ENCODE data around the gene FAF2.

Gene FAF2

GRCh38 chr5:176533390-176533789 lies 85.2 kb downstream of the FAF2 start:
- DNase-seq: no peak

GRCh38 chr5:176533894-176534611 lies 85.9 kb downstream of the FAF2 start:
- peak in 2 of 5 donors; percentile 46 to 78 for DNase-seq

DNA sequence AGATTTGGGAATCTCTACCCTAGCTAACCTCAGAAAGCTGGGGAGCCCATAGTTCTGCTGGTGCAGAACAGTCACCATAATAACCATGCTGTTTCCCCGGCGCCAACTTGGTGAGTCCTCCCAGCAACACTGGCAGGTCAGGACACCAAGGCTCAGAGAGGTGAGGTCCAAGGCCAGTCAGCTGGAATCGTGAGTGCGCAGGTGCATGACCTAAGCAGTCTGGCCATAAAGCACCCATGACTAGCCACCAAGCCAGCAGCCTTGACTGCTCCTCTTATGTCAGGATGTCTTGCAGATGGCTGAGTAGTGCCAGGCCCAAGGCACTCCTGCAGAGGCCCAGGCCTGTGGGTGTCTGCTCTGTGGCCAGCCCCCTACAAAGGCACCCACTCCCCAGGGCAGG lies 86.5 kb downstream of the FAF2 start:
- peak in 1 of 5 donors; percentile 35 for DNase-seq

DNA sequence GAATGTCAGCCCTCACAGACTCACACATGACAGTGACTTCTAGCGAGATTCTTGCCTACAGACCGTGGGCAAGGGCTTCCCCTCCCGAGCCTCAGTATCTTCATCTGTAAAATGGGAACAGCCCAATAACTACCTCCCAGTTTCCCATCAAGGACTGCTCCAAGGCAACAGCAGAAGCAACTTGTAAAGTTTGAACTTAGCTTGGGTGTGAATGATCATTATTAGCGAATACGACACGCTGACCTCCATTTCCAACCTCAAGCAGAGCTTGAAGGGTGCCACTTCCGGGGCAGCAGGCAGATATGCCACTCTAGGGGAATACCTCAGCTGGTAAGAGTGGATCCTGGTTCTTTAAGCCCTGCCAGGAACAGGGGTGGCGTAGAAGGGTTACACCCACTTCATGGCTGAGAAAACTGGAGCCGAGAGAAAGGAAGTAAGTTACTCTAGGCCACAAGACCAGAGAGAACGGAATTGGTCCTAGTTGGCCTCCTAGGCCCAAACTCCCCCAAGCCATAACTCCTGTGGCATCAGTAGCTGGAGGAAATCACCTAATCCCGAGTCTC lies 87.0 kb downstream of the FAF2 start:
- peak in 2 of 5 donors; percentile 39 to 82 for DNase-seq

DNA sequence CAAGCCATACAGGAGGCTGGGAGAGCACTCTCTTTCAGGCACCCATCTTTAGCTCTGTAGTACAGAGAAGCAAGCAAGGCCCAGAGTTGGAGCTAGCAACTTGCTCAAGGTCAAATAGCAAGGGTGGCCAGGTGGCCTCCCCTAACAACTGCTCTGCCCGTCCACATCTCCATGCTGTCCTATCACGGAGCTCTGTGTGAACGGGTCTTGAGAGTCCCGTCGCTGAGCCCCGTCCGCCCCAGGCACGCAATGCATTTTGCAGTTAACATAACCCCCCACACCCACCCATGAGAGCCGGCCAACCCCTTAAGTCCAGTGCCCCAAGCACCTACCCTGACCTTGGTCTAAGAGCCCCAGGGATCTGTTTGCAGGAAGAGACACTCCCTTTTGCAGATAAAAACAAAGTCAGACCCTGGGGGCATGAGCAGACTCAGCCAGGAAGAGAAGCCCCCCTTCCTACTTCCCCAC lies 87.5 kb downstream of the FAF2 start:
- DNase-seq: no peak

DNA sequence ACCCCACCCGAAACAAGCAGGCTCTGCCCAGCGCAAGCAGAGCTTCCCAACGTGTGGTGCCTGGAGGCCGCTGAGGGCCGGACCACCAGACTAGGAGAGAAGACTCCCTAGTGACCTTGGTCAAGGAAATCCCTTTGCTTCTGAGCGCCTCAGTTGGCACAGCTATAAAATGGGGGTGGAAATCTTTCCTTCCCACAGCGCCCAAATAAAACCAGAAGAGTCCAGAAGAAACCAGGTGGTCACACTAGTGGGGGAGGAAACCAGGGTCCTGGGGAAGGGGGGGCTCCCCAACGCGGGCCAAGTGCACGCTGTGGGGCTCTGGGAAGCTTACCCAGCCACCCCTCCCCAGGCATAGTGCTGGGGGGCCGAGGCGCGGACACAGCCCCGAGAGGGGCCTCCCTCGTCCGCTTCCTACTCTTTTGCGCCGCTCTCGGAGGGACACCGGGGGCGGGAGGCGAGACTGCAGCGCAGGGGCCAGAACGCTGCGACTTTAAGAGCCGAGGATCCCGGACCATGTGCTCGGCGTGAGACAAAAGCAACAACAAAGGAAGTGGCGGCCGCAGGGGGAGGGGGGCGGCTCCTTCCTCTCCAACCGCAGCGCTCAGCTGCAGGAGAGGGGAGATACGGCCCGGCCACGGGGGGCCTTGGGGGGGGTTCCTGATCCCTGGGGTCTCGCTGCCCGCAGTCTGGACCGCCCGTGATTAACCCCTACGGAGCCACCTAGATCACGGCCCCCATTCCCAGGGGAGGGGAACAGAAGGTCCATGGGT lies 88.1 kb downstream of the FAF2 start:
- DNase-seq: peak; percentile 71 to 85 (median 81)

DNA sequence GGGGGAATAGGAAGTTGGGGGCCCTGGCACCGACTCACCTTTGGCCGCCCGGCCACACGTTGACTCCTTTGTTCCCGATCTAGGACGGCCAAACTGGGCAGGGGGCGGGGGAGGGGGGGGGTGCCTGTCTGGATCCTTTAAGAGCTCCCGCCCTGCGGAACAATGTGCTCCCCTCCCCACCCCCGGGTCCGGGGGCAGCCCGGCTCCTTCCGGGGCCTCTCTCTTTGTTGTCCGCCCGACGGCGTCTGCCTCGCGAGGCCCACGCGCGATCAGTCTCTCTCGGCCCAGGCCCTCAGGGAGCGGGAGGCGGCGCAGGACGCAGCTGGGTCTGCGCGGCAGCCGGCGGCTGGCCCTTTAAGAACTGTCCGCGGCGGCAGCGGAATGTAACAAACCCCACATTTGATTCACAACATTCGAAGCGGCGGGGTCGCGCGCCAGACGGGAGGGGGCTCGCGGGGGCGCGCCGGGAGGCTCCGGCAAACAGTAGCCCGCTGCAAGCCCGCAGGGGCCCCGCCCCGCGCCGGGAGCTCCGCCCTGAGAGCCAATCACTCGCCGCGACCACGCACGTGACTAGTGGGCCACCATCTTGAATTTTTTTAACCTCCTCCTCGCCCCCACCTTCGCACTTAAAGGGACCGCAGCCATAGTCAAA lies 88.8 kb downstream of the FAF2 start, which contains the start of gene RNF44:
Gene RNF44, minus strand, starts transcription at position 501 of the 652 bp plus-strand sequence. CDS start 4,930 bp downstream, outside the sequence.
- DNase-seq: peak; percentile 96 to 99 (median 98)

GRCh38 chr5:176537554-176538229 lies 89.5 kb downstream of the FAF2 start:
- peak; percentile 96 to 100 (median 97) for DNase-seq

DNA sequence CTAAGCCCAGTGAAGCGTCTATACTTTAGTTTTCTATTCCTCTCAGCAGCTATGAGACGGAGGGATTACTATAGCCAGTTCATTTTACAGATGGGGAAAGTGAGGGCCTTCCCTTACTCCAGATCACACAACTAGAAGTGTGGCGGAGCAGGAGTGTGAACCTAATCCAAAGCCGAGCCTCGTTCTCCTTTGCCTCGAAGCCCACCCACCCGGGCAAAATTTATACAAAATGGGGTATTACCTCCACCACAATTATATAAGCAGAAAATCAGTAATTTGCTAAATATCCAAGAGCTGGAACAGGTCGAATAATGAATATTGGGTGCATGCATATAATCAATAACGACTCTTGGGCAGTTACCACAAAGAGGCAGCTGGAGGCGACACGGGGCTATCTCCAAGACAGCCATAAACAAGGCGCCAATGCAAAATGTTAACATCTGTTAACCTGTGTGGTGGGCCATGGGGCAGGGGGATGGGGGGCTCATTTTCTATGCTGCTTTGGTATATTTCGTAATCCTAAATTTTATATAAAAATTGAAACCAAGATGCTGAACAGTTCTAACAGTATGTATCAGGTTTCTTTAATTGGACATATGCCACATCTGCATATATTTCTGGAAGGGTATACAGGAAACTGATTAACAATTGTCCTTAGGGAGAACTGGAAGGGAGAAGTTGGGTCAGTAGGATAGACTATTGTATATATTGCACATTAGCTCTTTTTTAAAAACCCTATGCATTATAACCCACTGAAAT lies 90.2 kb downstream of the FAF2 start:
- DNase-seq: no peak

DNA sequence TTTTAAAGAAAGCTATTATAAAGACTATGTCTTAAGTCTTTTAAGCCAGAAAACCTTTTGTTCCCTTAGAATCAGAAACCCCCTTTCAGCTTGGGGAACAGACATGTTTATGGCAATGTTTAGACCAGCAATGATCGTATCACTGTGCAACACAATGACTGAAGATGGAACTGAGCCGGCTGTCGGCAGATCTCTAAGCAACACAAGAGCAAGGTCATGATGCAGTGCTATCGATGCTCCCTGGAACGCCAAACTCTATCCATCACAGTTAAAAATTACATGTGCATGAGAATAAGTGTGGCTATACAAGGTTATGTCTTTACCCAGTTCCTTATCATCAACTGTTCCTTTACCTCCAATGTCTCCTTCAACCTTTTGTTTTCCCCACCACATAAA lies 90.8 kb downstream of the FAF2 start:
- no peak for DNase-seq

GRCh38 chr5:176540476-176540899 lies 92.3 kb downstream of the FAF2 start:
- no peak for DNase-seq

- DNase-seq: no peak
Observed at GRCh38 chr5:176540956-176541337, 92.8 kb downstream of the FAF2 start.

GRCh38 chr5:176541338-176542134 lies 93.4 kb downstream of the FAF2 start:
- peak; percentile 57 to 88 (median 69) for DNase-seq

GRCh38 chr5:176542135-176542595 lies 94.0 kb downstream of the FAF2 start:
- DNase-seq: peak in 4 of 5 donors; percentile 48 to 76 (median 60)

DNA sequence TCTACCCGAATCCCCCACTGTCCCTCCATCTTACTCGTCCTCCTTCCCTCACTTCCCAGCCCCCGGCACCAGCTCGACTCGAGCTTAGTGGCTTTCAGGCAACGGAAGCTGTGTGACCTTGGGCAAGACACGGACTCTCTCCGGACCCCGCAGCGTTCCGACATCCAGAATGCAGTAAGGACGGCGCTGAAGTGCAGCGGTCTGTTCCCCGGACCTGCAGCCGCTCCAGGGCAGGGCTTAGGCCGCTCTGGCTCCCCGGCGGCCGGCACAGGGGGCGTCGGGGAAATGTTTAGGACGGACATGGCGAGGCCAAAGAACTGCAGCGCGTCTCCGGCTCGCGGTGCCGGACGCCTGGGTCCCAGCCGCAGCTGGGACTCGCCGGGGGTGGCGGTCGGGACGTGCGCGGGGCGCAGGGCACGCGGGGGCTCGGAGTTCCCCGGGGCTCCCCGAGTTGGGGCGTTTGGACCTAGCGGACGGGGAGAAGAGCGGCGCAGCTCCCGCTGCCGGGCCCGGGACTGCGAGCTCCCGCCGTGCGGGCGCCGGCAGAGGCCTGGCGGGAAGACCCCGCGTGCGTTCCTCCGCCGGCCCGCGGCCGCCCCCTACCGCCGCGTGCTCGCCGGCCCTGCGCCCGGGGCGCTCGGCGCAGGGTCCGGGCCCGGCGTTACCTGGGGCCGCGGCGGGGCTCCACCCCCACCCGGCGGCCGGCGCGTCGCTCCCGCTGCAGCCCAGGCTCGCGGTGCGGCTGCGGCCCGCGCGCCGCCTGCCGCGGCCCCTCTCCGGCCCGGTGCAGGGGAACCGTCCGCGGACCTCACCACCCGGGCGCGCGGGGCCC lies 94.6 kb downstream of the FAF2 start:
- peak in 2 of 5 donors; percentile 35 to 51 for DNase-seq

GRCh38 chr5:176543428-176544182 lies 95.4 kb downstream of the FAF2 start:
- peak; percentile 53 to 85 (median 62) for DNase-seq

DNA sequence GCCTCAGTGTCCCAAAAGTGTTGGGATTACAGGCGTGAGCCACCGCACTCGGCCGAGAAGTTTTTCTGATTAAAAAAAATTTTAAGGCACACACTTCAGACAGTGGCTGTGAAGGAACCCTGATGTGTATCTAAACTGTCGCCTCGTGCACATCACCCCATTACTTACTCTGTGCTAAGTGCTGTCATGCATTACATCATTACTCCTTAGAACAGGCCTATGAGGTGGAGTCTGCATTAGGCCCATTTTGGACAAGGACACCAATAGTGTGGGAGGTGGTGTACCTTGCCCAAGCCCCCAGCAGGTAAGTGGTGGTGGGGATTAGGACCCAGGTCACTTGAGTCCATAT lies 97.2 kb downstream of the FAF2 start:
- no peak for DNase-seq

DNA sequence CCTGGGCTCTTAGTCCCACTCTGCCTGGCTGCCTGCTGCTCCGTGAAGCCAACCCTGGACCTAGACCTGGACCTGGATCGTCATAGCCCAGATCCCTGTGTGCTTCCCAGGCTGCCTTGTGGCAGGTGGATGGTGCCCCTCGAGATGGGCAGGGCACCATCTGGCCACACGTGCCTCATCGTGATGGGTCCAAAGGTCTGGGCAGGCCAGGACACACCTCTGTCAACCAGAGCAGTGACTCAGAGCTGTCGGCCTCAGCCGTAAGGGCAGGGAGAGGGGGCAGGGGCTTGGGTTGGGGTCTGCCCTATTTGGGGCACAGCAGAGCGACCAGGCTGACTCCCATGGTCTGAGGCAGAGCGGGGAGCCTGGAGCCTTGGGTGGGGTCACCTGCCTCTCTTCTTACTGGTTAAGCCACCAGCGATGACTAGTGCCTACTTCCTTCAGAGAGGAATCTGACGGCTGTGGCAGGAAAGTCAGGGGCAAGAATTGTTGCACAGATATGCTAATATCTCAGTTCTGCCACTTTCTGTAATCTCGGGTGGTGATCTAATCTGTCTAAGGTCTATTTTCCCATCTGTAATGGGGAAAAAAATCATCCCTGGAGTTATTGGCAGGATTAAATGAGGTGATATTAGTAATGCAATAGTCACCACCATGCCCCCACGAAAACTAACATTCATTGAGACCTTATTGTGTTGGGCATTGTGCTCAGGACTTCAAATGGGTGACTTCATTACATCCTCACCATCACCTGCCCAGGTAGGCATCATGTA lies 97.7 kb downstream of the FAF2 start:
- DNase-seq: no peak
